Measurements from ENCODE around the gene RFC2.

GRCh38 chr7:74272305-74273038 is 18.3 kb upstream of the RFC2 start:
- TF ChIP-seq POLR2A (IDR thresholded peaks at IDR 0.05), result peak; percentile 16
- no peak for TF ChIP-seq CTCF (IDR thresholded peaks at IDR 0.05)

Measured in right lobe of liver (tissue), 4 donors.